HEK293 (cell line): ENCODE measurements around the gene KDM5C.

ENCODE experiments used
- HOXA7 ChIP-seq: sonication (generic); formaldehyde crosslinking; IDR thresholded peaks from 2 replicates; pipeline ENCODE4 v1.8.1; 2022; ENCODE audit warnings: missing genetic modification reagents, borderline replicate concordance
- TF ChIP-seq, protein P1 (sequence below): fragments of 450-650 bp; formaldehyde crosslinking; IDR thresholded peaks from 2 replicates; pipeline ENCODE4 v1.5.1; 2016; ENCODE audit warnings: missing biosample characterization, missing genetic modification characterization

DNA sequence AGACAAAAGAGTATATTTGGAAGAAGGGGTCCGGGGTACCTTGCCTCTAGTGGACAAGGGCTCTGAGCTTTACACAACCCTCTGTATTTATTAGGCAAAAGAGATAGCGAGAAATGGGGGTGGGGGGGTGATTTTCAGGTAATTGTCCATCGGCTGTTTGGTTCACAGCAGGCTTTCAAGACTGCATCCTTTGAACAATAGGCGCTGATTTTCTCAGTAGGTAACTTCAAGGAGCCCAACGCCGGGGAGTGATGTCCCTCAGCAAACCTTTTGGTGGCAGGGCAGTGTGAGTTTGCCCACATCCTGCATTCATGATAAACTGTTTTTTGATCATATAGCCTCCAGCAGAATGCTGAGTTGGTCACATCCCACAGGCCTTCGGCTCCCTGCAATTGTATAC is 61.6 kb downstream of the KDM5C start:
- no peak for TF ChIP-seq HOXA7 (CRISPR knock-in tag)
- TF ChIP-seq, protein P1, sequence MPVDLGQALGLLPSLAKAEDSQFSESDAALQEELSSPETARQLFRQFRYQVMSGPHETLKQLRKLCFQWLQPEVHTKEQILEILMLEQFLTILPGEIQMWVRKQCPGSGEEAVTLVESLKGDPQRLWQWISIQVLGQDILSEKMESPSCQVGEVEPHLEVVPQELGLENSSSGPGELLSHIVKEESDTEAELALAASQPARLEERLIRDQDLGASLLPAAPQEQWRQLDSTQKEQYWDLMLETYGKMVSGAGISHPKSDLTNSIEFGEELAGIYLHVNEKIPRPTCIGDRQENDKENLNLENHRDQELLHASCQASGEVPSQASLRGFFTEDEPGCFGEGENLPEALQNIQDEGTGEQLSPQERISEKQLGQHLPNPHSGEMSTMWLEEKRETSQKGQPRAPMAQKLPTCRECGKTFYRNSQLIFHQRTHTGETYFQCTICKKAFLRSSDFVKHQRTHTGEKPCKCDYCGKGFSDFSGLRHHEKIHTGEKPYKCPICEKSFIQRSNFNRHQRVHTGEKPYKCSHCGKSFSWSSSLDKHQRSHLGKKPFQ (tag by site-specific recombination): no peak
